GM21381 (cell line): ENCODE measurements around the gene STKLD1.
"Not testable (repeated sequence)": the region's sequence is repeated elsewhere in the genome, so short reads cannot be mapped to it uniquely, and the experiment has no call there.

Source experiments
- ATAC-seq: cut with Tn5 transposase; IDR thresholded peaks from one replicate; pipeline ENCODE4 v1.9.1; 2021; ENCODE audit warnings: mild to moderate bottlenecking, moderate library complexity; ENCODE audit not compliant: unreplicated experiment

Gene STKLD1

GRCh38 chr9:133382507-133383141 lies 6.5 kb downstream of the STKLD1 start:
- no peak for ATAC-seq

- ATAC-seq, result no peak
Measured at GRCh38 chr9:133383438-133383837, 7.3 kb downstream of the STKLD1 start.

- no peak for ATAC-seq
Measured at GRCh38 chr9:133384736-133385321, 8.7 kb downstream of the STKLD1 start.

- no peak for ATAC-seq
Measured at GRCh38 chr9:133385452-133385851, 9.3 kb downstream of the STKLD1 start.

- no peak for ATAC-seq
Measured at GRCh38 chr9:133386338-133386737, 10.2 kb downstream of the STKLD1 start.

GRCh38 chr9:133387680-133388079 lies 11.5 kb downstream of the STKLD1 start:
- ATAC-seq, result no peak

- ATAC-seq, result no peak
Measured at GRCh38 chr9:133389025-133389557, 12.9 kb downstream of the STKLD1 start.

GRCh38 chr9:133389562-133389961 lies 13.4 kb downstream of the STKLD1 start:
- ATAC-seq, result no peak

GRCh38 chr9:133390713-133391112 lies 14.5 kb downstream of the STKLD1 start:
- no peak for ATAC-seq

GRCh38 chr9:133391449-133391848 lies 15.3 kb downstream of the STKLD1 start:
- ATAC-seq, result not testable (repeated sequence)

GRCh38 chr9:133392308-133392707 lies 16.1 kb downstream of the STKLD1 start:
- not testable (repeated sequence) for ATAC-seq

- no peak for ATAC-seq
Measured at GRCh38 chr9:133393399-133393798, 17.2 kb downstream of the STKLD1 start.

- ATAC-seq, result no peak
Measured at GRCh38 chr9:133394687-133395271, 18.6 kb downstream of the STKLD1 start.

- no peak for ATAC-seq
Measured at GRCh38 chr9:133396952-133397351, 20.8 kb downstream of the STKLD1 start.

GRCh38 chr9:133397370-133397769 lies 21.2 kb downstream of the STKLD1 start:
- no peak for ATAC-seq

GRCh38 chr9:133397895-133398294 lies 21.7 kb downstream of the STKLD1 start:
- ATAC-seq, result no peak

- ATAC-seq, result no peak
Measured at GRCh38 chr9:133400292-133400691, 24.1 kb downstream of the STKLD1 start.

GRCh38 chr9:133401588-133401987 lies 25.4 kb downstream of the STKLD1 start:
- ATAC-seq, result no peak

GRCh38 chr9:133402689-133403088 lies 26.5 kb downstream of the STKLD1 start:
- no peak for ATAC-seq

GRCh38 chr9:133403766-133404453 lies 27.7 kb downstream of the STKLD1 start:
- ATAC-seq, result no peak

GRCh38 chr9:133404454-133405002 lies 28.4 kb downstream of the STKLD1 start:
- ATAC-seq, result no peak
